ENCODE data around the gene MGST2. TPM values are rescaled to one million over a fixed set of nuclear protein-coding genes. Genes with fewer than 3 reads are reported as not detected.

Gene MGST2
- total and polyA plus RNA-seq, 8 donors: 37.3 to 63.1 (median 44.0) TPM

- H3K4me1 ChIP-seq: peaks cover 5 to 30% of the 10 kb centered on the region in 2 donors
- H3K36me3 ChIP-seq: no peaks in the 10 kb centered on the region
- ATAC-seq (no peak), DNase-seq (no peak)
- no peak overlapping the region for H3K27ac ChIP-seq
- intact Hi-C loops (cut with DNase I): no loop called here
- H3K4me3 ChIP-seq: no peak overlapping the region
- TF ChIP-seq, protein P1, sequence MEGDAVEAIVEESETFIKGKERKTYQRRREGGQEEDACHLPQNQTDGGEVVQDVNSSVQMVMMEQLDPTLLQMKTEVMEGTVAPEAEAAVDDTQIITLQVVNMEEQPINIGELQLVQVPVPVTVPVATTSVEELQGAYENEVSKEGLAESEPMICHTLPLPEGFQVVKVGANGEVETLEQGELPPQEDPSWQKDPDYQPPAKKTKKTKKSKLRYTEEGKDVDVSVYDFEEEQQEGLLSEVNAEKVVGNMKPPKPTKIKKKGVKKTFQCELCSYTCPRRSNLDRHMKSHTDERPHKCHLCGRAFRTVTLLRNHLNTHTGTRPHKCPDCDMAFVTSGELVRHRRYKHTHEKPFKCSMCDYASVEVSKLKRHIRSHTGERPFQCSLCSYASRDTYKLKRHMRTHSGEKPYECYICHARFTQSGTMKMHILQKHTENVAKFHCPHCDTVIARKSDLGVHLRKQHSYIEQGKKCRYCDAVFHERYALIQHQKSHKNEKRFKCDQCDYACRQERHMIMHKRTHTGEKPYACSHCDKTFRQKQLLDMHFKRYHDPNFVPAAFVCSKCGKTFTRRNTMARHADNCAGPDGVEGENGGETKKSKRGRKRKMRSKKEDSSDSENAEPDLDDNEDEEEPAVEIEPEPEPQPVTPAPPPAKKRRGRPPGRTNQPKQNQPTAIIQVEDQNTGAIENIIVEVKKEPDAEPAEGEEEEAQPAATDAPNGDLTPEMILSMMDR (IDR thresholded peaks at IDR 0.05): no peak
- H3K27me3 ChIP-seq: no peaks in the 10 kb centered on the region
- H3K9me3 ChIP-seq: no peaks in the 10 kb centered on the region
Observed at GRCh38 chr4:139663561-139664138, 2.0 kb upstream of the MGST2 start.

GRCh38 chr4:139664442-139664841 lies 1.2 kb upstream of the MGST2 start:
- no peak for DNase-seq
- Histone ChIP-seq H3K4me3 (no peak overlapping the region), H3K36me3 (no peaks in the 10 kb centered on the region), H3K4me1 (peaks cover 5 to 33% of the 10 kb centered on the region in 2 donors), H3K27ac (peak overlapping the region in 1 of 2 donors; percentile 86), H3K27me3 (no peaks in the 10 kb centered on the region), H3K9me3 (no peaks in the 10 kb centered on the region)
- intact Hi-C loops (cut with DNase I): no loop called here
- ATAC-seq: no peak
- TF ChIP-seq, protein P1 (IDR thresholded peaks at IDR 0.05): no peak

- Histone ChIP-seq H3K4me3 (peak overlapping the region; percentile 44 to 51), H3K27ac (peak overlapping the region; percentile 86 to 93), H3K9me3 (no peaks in the 10 kb centered on the region), H3K36me3 (no peaks in the 10 kb centered on the region), H3K27me3 (no peaks in the 10 kb centered on the region), H3K4me1 (peaks cover 5 to 35% of the 10 kb centered on the region in 2 donors)
- TF ChIP-seq, protein P1 (IDR thresholded peaks at IDR 0.05): no peak
- no peak for ATAC-seq
- DNase-seq: no peak
- intact Hi-C loops (cut with DNase I): no loop called here
Observed at GRCh38 chr4:139665079-139665689, 435 bp upstream of the MGST2 start.

- peak in 2 of 4 donors; percentile 60 to 69 for DNase-seq
- ATAC-seq: peak; percentile 87
- no peaks in the 10 kb centered on the region for H3K27me3 ChIP-seq
- TF ChIP-seq, protein P1 (IDR thresholded peaks at IDR 0.05): no peak
- H3K9me3 ChIP-seq: no peaks in the 10 kb centered on the region
- intact Hi-C loops (cut with DNase I): no loop called here
- peak overlapping the region; percentile 44 to 51 for H3K4me3 ChIP-seq
- H3K27ac ChIP-seq: peak overlapping the region; percentile 86 to 93
- H3K36me3 ChIP-seq: peaks cover 0 to 2% of the 10 kb centered on the region in 2 donors
- H3K4me1 ChIP-seq: peaks cover 5 to 23% of the 10 kb centered on the region in 2 donors
Observed at GRCh38 chr4:139666735-139667281, 1.2 kb downstream of the MGST2 start.

GRCh38 chr4:139668036-139668435 lies 2.4 kb downstream of the MGST2 start:
- Histone ChIP-seq H3K9me3 (no peaks in the 10 kb centered on the region), H3K27me3 (no peaks in the 10 kb centered on the region), H3K4me3 (no peak overlapping the region), H3K27ac (no peak overlapping the region), H3K4me1 (peaks cover 5 to 23% of the 10 kb centered on the region in 2 donors), H3K36me3 (peaks cover 0 to 4% of the 10 kb centered on the region in 2 donors)
- TF ChIP-seq, protein P1 (IDR thresholded peaks at IDR 0.05): no peak
- intact Hi-C loops (cut with DNase I): no loop called here
- no peak for DNase-seq
- ATAC-seq: no peak
